ENCODE measurements around the gene HTR5A.

Gene HTR5A

DNA sequence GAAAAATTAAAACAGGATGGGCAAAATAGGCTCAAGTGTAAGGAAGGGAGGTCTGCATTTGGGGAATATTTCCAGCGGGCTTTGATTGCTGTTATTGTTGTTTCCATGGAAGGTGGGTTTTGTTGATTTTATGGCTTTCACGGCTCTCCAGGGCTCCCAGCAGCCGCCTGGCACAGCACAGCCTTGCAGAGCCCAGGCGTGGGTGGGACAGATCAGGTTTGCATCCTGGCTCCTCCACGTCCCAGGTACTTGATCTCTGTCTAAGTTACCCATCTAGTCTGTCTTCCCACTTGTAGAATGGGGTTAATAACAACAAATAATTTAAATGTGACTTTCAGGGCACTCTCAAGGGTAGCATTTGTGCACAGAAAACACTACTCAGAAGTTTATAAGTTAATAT lies 45.2 kb downstream of the HTR5A start:
- Histone ChIP-seq H3K27me3 (ENCODE audit: control insufficient read depth, insufficient read depth, low read length) (no peaks in the 10 kb centered on the region), H3K36me3 (ENCODE audit: control insufficient read depth, insufficient read depth, low read length) (no peaks in the 10 kb centered on the region), H3K4me3 (ENCODE audit: low read depth, low read length) (no peak overlapping the region), H3K9me3 (ENCODE audit: control insufficient read depth, insufficient read depth, low read length) (0 out of 2 replicates have a peak, but pooled peaks cover 3% of the 10 kb centered on the region), H3K4me1 (ENCODE audit: control insufficient read depth, insufficient read depth, low read length) (no peaks in the 10 kb centered on the region), H3K9ac (ENCODE audit: low read depth, low read length) (no peak overlapping the region), H3K27ac (ENCODE audit: low read depth, low read length) (no peak overlapping the region)

DNA sequence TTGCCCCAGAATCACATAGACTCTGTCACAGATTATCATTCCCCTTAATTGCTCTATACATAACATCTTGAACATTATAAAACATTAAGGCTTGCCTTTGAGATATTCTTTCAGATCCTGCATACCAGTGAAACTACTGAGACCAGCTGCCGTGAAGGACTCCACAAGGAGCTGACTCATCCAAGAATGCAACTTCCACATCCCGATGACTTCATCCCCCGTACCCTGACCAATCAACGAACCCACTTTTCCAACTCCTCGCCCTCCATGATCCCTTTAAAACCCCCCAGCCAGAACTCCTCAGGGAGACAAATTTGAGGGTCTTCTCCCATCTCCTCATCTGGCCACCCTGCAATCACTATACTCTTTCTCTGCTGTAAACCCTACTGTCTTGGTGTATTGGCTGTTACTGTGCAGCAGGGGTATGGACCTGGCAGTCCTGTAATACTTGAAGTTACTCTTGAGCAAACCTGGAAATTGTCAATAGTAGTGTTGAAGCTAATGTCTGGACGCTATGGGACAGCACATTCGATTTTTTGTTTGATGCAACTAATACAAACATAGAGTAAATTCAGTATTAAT lies 49.8 kb downstream of the HTR5A start:
- H3K9ac ChIP-seq (ENCODE audit: low read depth, low read length) = no peak overlapping the region
- H3K36me3 ChIP-seq (ENCODE audit: control insufficient read depth, insufficient read depth, low read length) = no peaks in the 10 kb centered on the region
- H3K27ac ChIP-seq (ENCODE audit: low read depth, low read length) = no peak overlapping the region
- H3K4me3 ChIP-seq (ENCODE audit: low read depth, low read length) = no peak overlapping the region
- no peaks in the 10 kb centered on the region for H3K27me3 ChIP-seq (ENCODE audit: control insufficient read depth, insufficient read depth, low read length)
- H3K9me3 ChIP-seq (ENCODE audit: control insufficient read depth, insufficient read depth, low read length) = 0 out of 2 replicates have a peak, but pooled peaks cover 3% of the 10 kb centered on the region
- H3K4me1 ChIP-seq (ENCODE audit: control insufficient read depth, insufficient read depth, low read length) = no peaks in the 10 kb centered on the region

DNA sequence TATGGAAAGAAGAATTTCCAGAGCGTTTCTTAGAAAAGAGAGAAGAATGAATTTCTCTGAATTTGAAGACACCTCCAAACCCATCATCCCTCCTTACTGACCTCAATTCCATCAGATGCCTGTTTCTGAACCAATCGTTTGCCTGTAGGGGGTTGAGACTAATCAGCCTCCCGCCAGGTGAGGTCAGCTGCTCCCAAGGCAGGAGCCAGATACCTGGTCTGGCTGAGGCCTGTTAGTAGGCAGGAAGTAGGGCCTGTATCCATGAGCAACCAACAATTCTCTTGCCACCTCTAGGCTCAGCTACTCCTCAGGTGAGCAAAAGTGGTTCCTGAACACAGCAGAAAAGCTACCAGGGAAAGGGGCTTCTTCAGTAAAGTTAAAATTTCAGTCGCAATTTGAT lies 50.3 kb downstream of the HTR5A start:
- no peak overlapping the region for H3K27ac ChIP-seq (ENCODE audit: low read depth, low read length)
- H3K4me3 ChIP-seq (ENCODE audit: low read depth, low read length) = no peak overlapping the region
- H3K4me1 ChIP-seq (ENCODE audit: control insufficient read depth, insufficient read depth, low read length) = no peaks in the 10 kb centered on the region
- H3K9me3 ChIP-seq (ENCODE audit: control insufficient read depth, insufficient read depth, low read length) = 0 out of 2 replicates have a peak, but pooled peaks cover 3% of the 10 kb centered on the region
- no peak overlapping the region for H3K9ac ChIP-seq (ENCODE audit: low read depth, low read length)
- H3K27me3 ChIP-seq (ENCODE audit: control insufficient read depth, insufficient read depth, low read length) = no peaks in the 10 kb centered on the region
- no peaks in the 10 kb centered on the region for H3K36me3 ChIP-seq (ENCODE audit: control insufficient read depth, insufficient read depth, low read length)

DNA sequence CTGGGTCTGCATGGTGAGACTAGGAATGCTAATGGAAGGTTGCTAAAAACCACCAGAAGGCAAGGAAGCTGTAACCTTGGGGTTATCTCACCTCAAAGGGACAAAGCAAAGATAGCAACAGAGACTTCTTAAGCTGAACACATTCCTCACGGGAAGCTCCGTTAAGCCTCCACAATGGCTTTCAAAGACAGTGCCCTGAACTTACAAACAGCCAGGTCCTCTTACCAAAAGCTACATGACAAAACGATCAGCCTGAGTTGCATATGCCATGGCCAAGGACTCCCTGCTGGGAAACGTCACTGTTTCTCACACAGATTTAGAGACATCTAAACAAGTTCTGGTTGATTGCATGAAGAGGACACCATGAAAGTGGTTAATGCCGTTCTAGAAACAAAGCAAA lies 52.7 kb downstream of the HTR5A start:
- Histone ChIP-seq H3K9me3 (ENCODE audit: control insufficient read depth, insufficient read depth, low read length) (0 out of 2 replicates have a peak, but pooled peaks cover 3% of the 10 kb centered on the region), H3K4me1 (ENCODE audit: control insufficient read depth, insufficient read depth, low read length) (no peaks in the 10 kb centered on the region), H3K27me3 (ENCODE audit: control insufficient read depth, insufficient read depth, low read length) (no peaks in the 10 kb centered on the region), H3K9ac (ENCODE audit: low read depth, low read length) (no peak overlapping the region), H3K4me3 (ENCODE audit: low read depth, low read length) (no peak overlapping the region), H3K27ac (ENCODE audit: low read depth, low read length) (peak overlapping the region; percentile 62), H3K36me3 (ENCODE audit: control insufficient read depth, insufficient read depth, low read length) (no peaks in the 10 kb centered on the region)

DNA sequence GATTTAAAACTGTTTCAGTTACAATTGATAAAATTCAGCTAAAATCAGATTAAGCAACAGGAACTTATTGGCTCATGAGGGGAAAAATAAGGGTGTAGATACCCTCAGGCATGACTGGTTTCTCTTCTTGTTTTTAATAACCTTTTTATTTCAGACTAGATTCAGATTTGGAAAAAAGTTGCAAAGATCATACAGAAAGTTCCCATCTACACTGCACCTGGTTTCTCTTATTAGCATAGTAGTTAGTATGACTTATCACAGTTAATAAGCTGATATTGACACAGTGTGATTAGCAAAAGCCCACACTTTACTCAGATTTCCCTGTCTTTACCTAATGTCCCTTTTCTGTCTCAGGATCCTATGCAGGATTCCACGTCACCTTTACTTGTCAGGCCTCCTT lies 53.3 kb downstream of the HTR5A start:
- H3K27ac ChIP-seq (ENCODE audit: low read depth, low read length) = peak overlapping the region; percentile 62
- H3K9me3 ChIP-seq (ENCODE audit: control insufficient read depth, insufficient read depth, low read length) = 0 out of 2 replicates have a peak, but pooled peaks cover 3% of the 10 kb centered on the region
- no peak overlapping the region for H3K9ac ChIP-seq (ENCODE audit: low read depth, low read length)
- no peaks in the 10 kb centered on the region for H3K36me3 ChIP-seq (ENCODE audit: control insufficient read depth, insufficient read depth, low read length)
- no peaks in the 10 kb centered on the region for H3K27me3 ChIP-seq (ENCODE audit: control insufficient read depth, insufficient read depth, low read length)
- H3K4me1 ChIP-seq (ENCODE audit: control insufficient read depth, insufficient read depth, low read length) = no peaks in the 10 kb centered on the region
- no peak overlapping the region for H3K4me3 ChIP-seq (ENCODE audit: low read depth, low read length)

DNA sequence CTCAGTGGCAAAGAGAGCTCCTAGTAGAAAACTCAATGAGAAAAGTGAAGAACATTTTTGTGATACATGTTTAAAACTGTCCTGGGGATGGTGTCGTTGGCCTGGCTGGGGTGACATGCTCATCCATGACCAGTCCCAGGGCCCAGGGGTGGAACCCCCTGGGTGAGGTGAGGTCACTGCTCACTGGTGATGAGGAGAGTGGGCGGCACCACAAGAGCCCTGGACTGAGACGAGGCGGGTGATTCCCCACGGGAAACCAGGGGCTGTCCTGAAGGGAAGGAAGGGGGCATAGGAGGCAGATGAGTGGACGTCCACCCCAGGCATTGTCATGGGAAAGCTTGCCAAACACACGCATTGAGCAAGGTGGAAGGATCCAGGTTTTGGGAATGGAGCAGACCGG lies 54.6 kb downstream of the HTR5A start:
- Histone ChIP-seq H3K27me3 (ENCODE audit: control insufficient read depth, insufficient read depth, low read length) (no peaks in the 10 kb centered on the region), H3K4me1 (ENCODE audit: control insufficient read depth, insufficient read depth, low read length) (no peaks in the 10 kb centered on the region), H3K36me3 (ENCODE audit: control insufficient read depth, insufficient read depth, low read length) (no peaks in the 10 kb centered on the region), H3K4me3 (ENCODE audit: low read depth, low read length) (no peak overlapping the region), H3K9me3 (ENCODE audit: control insufficient read depth, insufficient read depth, low read length) (0 out of 2 replicates have a peak, but pooled peaks cover under 1% of the 10 kb centered on the region), H3K27ac (ENCODE audit: low read depth, low read length) (no peak overlapping the region), H3K9ac (ENCODE audit: low read depth, low read length) (no peak overlapping the region)

DNA sequence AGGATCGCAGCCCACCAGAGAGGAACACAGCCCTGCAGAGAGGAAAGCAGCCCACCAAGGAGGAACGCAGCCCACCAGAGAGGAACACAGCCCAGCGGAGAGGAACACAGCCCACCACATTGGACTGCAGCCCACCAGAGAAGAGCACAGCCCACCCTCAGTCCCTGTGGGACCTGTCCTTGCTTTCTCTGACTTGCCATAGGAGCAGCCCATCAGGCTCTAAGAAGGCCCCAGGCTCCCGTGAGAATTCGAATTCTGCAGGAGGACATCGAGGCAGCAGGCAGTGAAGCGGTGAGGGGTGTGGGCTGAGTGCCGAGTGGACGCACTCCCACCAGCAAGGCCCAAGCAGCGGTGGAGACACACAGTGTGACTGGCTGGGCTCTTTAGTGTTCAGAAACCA lies 59.1 kb downstream of the HTR5A start:
- H3K27me3 ChIP-seq (ENCODE audit: control insufficient read depth, insufficient read depth, low read length) = no peaks in the 10 kb centered on the region
- no peak overlapping the region for H3K27ac ChIP-seq (ENCODE audit: low read depth, low read length)
- no peak overlapping the region for H3K9ac ChIP-seq (ENCODE audit: low read depth, low read length)
- no peaks in the 10 kb centered on the region for H3K36me3 ChIP-seq (ENCODE audit: control insufficient read depth, insufficient read depth, low read length)
- no peaks in the 10 kb centered on the region for H3K4me1 ChIP-seq (ENCODE audit: control insufficient read depth, insufficient read depth, low read length)
- no peak overlapping the region for H3K4me3 ChIP-seq (ENCODE audit: low read depth, low read length)
- no peaks in the 10 kb centered on the region for H3K9me3 ChIP-seq (ENCODE audit: control insufficient read depth, insufficient read depth, low read length)

DNA sequence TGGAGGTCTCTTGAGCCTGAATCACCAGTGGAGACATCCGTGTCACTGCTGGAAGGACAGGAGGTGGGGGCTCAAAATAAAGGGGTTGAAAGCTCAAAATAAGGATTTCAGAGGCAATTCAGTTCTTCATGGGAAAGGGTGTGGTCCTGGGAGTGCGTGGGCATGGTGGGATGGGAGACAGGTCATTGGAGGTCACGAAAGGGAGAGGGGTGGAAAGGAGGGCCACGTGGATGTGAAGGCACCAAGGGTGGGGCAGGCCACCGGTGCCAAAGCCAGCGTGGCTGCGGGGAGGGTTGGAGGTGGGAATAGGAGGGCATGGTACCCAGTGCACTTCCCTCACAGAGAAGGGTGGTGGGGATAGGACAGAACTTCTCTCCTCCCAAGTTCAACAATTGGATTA lies 59.7 kb downstream of the HTR5A start:
- H3K27ac ChIP-seq (ENCODE audit: low read depth, low read length) = no peak overlapping the region
- H3K9ac ChIP-seq (ENCODE audit: low read depth, low read length) = no peak overlapping the region
- H3K9me3 ChIP-seq (ENCODE audit: control insufficient read depth, insufficient read depth, low read length) = no peaks in the 10 kb centered on the region
- no peaks in the 10 kb centered on the region for H3K4me1 ChIP-seq (ENCODE audit: control insufficient read depth, insufficient read depth, low read length)
- no peaks in the 10 kb centered on the region for H3K36me3 ChIP-seq (ENCODE audit: control insufficient read depth, insufficient read depth, low read length)
- no peak overlapping the region for H3K4me3 ChIP-seq (ENCODE audit: low read depth, low read length)
- H3K27me3 ChIP-seq (ENCODE audit: control insufficient read depth, insufficient read depth, low read length) = no peaks in the 10 kb centered on the region

DNA sequence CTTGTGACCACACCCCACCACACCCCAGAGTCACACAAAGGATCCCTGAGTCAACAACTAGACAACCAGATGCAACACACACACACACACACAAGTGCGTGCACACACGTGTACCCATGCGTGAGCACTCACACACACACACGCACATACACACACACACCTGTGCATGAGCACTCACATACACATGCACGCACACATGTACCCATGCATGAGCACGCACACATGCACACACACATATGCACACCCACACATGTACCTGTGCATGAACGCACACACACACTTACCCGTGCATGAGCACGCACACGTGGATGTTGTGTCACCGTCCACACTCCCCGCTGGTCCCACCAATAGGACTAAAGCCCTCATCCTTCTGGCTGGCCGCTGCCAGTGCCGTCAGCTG lies 60.4 kb downstream of the HTR5A start:
- Histone ChIP-seq H3K9me3 (ENCODE audit: control insufficient read depth, insufficient read depth, low read length) (no peaks in the 10 kb centered on the region), H3K27me3 (ENCODE audit: control insufficient read depth, insufficient read depth, low read length) (no peaks in the 10 kb centered on the region), H3K36me3 (ENCODE audit: control insufficient read depth, insufficient read depth, low read length) (no peaks in the 10 kb centered on the region), H3K27ac (ENCODE audit: low read depth, low read length) (no peak overlapping the region), H3K9ac (ENCODE audit: low read depth, low read length) (no peak overlapping the region), H3K4me3 (ENCODE audit: low read depth, low read length) (no peak overlapping the region), H3K4me1 (ENCODE audit: control insufficient read depth, insufficient read depth, low read length) (no peaks in the 10 kb centered on the region)

DNA sequence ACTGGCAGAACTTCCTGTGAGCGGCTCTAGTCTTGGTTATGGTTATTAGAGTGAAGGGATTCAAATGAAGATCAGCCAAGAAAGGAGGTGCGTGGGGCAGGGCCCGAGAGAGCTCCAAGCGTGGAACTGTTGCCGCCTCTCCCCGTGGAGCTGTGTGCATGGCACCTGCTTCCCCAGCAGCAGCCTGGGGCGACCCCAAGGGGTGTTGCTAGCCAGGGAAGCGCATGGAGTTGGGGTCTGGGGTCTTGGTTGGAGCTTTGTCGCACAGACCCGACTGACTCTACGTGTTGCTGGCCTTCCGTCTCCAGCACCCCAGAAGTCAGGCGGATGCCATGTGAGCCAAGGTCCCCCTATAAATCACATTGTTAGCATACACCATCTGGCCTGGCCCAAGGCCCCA lies 61.0 kb downstream of the HTR5A start:
- no peak overlapping the region for H3K9ac ChIP-seq (ENCODE audit: low read depth, low read length)
- no peaks in the 10 kb centered on the region for H3K36me3 ChIP-seq (ENCODE audit: control insufficient read depth, insufficient read depth, low read length)
- H3K27ac ChIP-seq (ENCODE audit: low read depth, low read length) = no peak overlapping the region
- no peak overlapping the region for H3K4me3 ChIP-seq (ENCODE audit: low read depth, low read length)
- H3K4me1 ChIP-seq (ENCODE audit: control insufficient read depth, insufficient read depth, low read length) = no peaks in the 10 kb centered on the region
- no peaks in the 10 kb centered on the region for H3K9me3 ChIP-seq (ENCODE audit: control insufficient read depth, insufficient read depth, low read length)
- H3K27me3 ChIP-seq (ENCODE audit: control insufficient read depth, insufficient read depth, low read length) = no peaks in the 10 kb centered on the region

DNA sequence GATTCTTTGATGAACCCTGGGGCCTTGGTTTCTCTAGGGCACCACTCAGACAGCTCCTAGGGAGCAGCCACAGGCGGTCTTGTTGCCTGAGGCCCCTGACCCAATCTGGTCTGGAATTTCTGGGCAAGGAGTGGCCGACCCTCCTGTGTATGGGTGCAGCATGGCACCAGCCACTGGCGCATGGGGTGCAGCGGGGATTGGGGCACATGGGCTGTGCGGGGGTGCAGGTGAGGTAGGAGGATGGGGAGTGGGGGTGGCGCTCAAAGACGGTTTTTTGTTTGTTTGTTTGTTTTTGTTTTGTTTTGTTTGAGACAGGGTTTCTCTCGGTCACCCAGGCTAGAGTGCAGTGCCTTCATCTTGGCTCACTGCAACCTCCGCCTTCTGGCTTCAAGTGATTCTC lies 62.3 kb downstream of the HTR5A start:
- H3K27ac ChIP-seq (ENCODE audit: low read depth, low read length) = no peak overlapping the region
- H3K27me3 ChIP-seq (ENCODE audit: control insufficient read depth, insufficient read depth, low read length) = no peaks in the 10 kb centered on the region
- no peak overlapping the region for H3K9ac ChIP-seq (ENCODE audit: low read depth, low read length)

More for the DNA sequence above, 62.3 kb downstream of the HTR5A start:
- no peak overlapping the region for H3K4me3 ChIP-seq (ENCODE audit: low read depth, low read length)
- no peaks in the 10 kb centered on the region for H3K4me1 ChIP-seq (ENCODE audit: control insufficient read depth, insufficient read depth, low read length)
- no peaks in the 10 kb centered on the region for H3K36me3 ChIP-seq (ENCODE audit: control insufficient read depth, insufficient read depth, low read length)
- no peaks in the 10 kb centered on the region for H3K9me3 ChIP-seq (ENCODE audit: control insufficient read depth, insufficient read depth, low read length)
